Stimulated activated CD8-positive, alpha-beta memory T cell treated with anti-CD3 and anti-CD28 coated beads, Interleukin-15, amount 100 ng/mL, for 24 hours (primary cell): ENCODE data around the gene XXYLT1.
A peak's percentile ranks its signal among the peaks of the same experiment; 100 is the strongest.
"Not testable (repeated sequence)": the region's sequence is repeated elsewhere in the genome, so short reads cannot be mapped to it uniquely, and the experiment has no call there.

ENCODE experiments used
- DNase-seq: peaks from one replicate; pipeline ENCODE4 v3.0.0-alpha.2; 2020; ENCODE audit warnings: low read depth

The XXYLT1 gene

GRCh38 chr3:195270817-195271409, at the start of gene XXYLT1:
XXYLT1 (minus strand) TSS chr3:195271159; CDS start chr3:195271058, 101 bp downstream.
- peak; percentile 82 for DNase-seq

GRCh38 chr3:195319060-195319459, 48.1 kb upstream of the XXYLT1 start:
- no peak for DNase-seq

GRCh38 chr3:195312714-195313113, 41.8 kb upstream of the XXYLT1 start:
- no peak for DNase-seq

- DNase-seq: no peak
Measured at GRCh38 chr3:195307711-195308110, 36.8 kb upstream of the XXYLT1 start.

GRCh38 chr3:195306369-195306768, 35.4 kb upstream of the XXYLT1 start:
- no peak for DNase-seq

- no peak for DNase-seq
Measured at GRCh38 chr3:195302431-195302830, 31.5 kb upstream of the XXYLT1 start.

- DNase-seq: no peak
Measured at GRCh38 chr3:195297446-195297845, 26.5 kb upstream of the XXYLT1 start.

GRCh38 chr3:195296662-195297061, 25.7 kb upstream of the XXYLT1 start:
- no peak for DNase-seq

- DNase-seq: no peak
Measured at GRCh38 chr3:195291121-195291520, 20.2 kb upstream of the XXYLT1 start.

- DNase-seq: not testable (repeated sequence)
Measured at GRCh38 chr3:195290643-195291042, 19.7 kb upstream of the XXYLT1 start.

- no peak for DNase-seq
Measured at GRCh38 chr3:195286115-195286872, 15.3 kb upstream of the XXYLT1 start.

- no peak for DNase-seq
Measured at GRCh38 chr3:195285372-195285771, 14.4 kb upstream of the XXYLT1 start.

GRCh38 chr3:195284842-195285241, 13.9 kb upstream of the XXYLT1 start:
- DNase-seq: no peak

- DNase-seq: no peak
Measured at GRCh38 chr3:195282961-195283360, 12.0 kb upstream of the XXYLT1 start.

GRCh38 chr3:195274259-195274966, 3.5 kb upstream of the XXYLT1 start:
- no peak for DNase-seq

GRCh38 chr3:195271410-195272243, 668 bp upstream of the XXYLT1 start:
- peak; percentile 82 for DNase-seq

- DNase-seq: peak; percentile 13
Measured at GRCh38 chr3:195270079-195270816, 711 bp downstream of the XXYLT1 start.

- no peak for DNase-seq
Measured at GRCh38 chr3:195269375-195270078, 1.4 kb downstream of the XXYLT1 start.

GRCh38 chr3:195268576-195269309, 2.2 kb downstream of the XXYLT1 start:
- no peak for DNase-seq

- DNase-seq: no peak
Measured at GRCh38 chr3:195267096-195267495, 3.9 kb downstream of the XXYLT1 start.
